Stimulated activated CD4-positive, alpha-beta T cell treated with anti-CD3 and anti-CD28 coated beads, Interleukin-4, amount 100 ng/mL, for 24 hours (primary cell): ENCODE measurements around the gene SOCS3.
A peak's percentile ranks its signal among the peaks of the same experiment; 100 is the strongest.

Source experiments
- DNase-seq: peaks from one replicate; pipeline ENCODE4 v3.0.0-alpha.2; 2020

SOCS3 gene, protein sequence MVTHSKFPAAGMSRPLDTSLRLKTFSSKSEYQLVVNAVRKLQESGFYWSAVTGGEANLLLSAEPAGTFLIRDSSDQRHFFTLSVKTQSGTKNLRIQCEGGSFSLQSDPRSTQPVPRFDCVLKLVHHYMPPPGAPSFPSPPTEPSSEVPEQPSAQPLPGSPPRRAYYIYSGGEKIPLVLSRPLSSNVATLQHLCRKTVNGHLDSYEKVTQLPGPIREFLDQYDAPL

DNA sequence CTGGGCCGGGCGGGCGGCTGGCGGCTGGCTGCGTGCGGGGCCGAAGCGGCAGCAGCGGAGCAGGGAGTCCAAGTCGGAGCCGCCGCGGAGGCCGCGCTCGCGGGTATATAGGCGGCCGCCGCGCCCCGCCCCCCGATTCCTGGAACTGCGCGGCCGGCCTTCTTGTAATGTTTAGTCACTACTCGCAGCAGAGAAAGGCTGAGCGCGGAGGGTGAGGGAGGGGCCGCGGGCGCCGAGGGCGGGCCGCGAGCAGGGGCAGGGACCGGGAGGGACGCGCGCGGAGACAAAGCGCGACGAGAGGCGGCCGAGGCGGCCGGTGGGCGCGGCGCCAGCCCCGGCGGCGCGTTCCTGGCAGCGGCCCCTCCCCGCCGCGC is at the start of gene SOCS3:
TSS of gene SOCS3 (minus strand) at position 81 of the 374 bp plus-strand sequence. CDS start 982 bp downstream, outside the sequence.
- peak; percentile 96 for DNase-seq

DNA sequence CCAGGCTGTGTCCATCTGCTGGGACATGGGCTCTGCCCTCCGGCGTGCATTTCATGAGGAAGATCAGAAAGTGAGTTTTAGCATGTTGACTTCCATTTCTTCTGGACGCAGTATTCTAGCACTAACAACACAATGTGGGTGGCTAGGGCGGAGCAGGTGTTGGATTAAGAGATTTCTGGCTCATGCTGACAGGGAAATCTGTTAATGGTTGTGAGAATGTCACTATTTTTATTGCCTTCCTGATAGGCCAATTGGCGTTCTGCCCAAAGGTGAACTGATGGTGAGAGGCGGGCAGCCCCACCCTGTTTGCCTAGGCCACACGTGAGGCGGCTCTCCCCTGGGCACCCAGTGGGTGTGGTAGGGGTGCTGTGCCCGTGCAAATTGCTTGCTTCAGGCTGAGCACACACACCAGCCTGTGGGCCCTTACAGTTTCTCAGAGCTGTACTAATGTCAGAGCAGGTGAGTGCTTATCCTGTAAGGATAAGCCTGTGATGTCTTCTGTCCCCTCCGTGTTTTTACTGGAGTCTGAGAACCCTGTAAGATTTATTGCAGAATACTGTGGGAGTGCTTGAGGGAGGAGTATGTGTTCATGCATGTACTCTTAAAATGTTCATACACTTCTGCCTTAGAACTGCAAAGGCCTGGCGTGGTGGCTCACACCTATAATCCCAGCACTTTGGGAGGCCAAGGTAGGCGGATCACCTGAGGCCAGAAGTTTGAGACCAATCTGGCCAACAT is 49.5 kb upstream of the SOCS3 start:
- DNase-seq: no peak

DNA sequence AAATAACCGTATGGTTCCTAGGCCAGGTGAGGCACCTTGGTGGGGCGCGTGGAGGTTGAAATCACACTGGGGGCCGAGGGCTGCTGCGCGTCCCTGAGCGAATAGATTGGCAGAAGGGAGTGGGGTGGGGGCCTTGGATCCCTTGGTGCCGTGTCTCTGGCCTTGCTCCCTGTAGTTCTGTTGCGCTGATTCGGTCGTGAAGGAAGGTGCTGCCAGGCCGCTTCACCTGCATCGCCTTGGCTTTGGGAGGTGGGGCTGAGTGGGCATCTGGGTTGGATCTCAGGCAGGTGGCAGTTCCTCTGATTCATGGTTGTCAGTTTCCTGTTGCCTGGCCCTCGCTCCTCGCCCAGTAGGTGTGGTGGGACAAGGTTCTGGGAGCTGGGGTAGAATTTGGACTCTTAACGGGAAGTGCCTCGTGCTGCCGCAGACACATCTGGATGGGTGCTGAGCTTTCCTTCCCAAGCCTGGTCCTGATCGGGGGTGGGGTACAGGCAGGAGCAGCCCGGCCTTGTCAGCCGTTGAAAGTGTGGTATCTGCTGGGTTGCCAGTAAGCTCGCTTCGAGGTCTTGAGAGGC is 48.7 kb upstream of the SOCS3 start:
- no peak for DNase-seq

DNA sequence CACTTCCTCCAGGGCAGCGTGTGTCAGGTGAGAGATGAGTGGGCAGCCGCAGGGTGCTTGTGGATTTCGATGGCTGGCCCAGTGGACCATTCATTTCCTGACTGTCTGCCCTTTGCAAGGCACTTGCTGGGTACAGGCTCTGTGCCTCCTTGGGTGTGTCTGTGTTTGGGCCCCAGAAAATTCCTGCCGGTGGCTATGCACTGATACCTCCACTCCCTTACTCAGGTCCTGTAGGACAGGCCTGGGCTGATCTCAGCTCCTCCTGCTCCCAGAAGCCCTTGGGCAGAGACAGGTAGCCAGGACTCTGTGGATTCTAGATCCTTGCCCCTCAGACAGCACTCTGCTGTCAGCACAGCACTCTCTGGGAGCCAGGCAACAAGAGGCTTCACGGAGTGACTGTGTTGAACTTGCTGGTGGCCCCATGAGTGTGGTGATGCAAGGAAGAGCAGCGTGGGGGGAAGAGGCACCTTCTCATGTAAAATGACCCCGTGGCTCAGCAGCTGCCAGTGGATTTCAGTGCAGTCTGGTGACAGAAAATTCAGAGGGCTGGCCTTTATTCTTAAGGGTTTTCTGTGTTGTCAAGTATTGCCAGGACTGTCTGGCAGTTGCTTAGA is 47.6 kb upstream of the SOCS3 start:
- DNase-seq: no peak

DNA sequence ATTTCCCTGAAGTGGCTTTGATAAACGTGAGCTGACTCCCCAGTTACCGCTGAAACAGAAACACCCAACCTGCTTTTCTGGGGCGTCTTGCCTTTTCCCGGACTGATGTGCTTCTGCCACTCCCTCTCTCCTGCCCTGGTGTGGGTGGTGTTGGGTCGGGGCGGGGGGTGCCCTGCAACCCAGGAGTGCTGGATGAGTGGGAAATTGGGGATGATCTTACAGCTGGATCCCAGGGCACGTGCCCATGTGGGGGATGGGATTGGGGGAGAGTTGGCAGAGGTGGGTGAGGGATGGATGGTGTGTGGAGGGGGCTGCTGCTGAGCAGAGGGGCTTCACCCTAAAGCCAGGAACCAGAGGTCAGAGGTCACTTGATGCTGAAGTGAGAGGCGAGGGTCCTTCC is 47.0 kb upstream of the SOCS3 start:
- no peak for DNase-seq

DNA sequence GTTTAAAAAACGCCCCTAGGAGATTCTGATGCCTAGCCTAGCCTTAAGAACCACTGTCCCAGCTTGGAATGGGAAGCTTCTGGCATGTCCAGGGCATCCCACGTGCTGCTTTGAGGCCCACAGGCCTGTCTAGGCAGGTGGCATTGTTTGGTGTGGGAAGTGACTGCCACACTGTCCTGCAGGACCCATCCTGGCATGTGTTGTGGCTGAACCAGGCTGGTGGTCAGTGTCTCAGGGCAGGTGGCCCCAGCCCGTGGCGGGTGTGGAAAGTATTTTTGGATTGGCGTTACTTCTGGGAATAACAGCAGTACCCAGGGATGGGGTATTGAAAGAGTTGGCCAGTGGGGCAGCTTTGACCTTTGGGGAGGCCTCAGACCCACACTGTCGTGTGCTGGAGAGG is 46.5 kb upstream of the SOCS3 start:
- no peak for DNase-seq

DNA sequence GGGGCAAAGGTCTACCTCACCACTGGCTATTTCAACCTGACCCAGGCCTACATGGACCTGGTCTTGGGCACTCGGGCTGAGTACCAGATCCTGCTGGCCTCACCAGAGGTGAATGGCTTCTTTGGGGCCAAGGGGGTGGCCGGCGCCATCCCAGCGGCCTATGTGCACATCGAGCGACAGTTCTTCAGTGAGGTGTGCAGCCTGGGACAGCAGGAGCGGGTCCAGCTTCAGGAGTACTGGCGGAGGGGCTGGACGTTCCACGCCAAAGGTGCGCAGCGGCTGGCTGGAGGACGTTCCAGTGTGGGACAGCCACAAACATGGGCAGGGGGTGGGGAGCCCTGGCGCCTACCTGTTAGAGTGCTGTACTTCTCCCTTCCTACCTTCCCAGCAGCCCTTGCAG is 43.9 kb upstream of the SOCS3 start:
- no peak for DNase-seq

DNA sequence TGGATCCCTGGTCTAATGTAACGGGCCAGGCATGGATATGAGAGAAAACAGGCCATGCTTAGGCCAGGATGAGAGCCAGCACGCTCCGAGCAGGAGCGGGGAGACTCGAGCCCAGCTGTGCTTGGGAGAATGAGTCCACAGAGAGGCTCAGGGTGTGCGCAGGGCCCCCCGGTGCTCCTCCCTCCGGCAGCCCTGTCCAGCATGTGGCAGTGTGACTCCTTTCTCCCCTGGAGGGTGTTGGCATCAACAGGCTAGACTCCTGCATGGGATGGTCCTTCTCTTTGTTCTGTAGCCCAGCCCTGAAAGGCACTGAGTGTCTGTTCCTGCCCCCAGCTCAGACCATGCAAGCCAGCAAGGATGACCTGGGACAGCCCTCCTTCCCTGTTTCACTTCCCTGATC is 42.0 kb upstream of the SOCS3 start:
- DNase-seq: no peak

DNA sequence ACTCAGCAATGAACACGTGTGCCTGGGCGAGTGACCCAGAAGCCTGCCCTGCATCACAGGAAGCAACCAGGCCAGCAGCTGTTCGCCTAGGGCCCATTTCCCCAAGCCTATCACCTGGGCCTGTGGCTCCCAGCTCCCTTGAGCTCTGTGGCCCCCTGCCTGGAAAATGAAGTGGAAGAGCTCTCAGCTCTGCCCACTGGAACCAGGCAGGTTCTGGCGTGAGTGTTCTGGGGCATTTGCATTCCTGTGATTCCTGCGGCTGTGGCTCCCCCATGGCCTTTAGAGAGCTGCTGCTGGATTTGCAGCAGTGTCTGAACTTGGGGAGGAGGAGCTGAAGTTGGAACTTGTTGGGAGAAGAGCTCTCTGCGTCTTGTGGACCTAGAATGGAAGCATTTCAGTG is 41.4 kb upstream of the SOCS3 start:
- DNase-seq: no peak

DNA sequence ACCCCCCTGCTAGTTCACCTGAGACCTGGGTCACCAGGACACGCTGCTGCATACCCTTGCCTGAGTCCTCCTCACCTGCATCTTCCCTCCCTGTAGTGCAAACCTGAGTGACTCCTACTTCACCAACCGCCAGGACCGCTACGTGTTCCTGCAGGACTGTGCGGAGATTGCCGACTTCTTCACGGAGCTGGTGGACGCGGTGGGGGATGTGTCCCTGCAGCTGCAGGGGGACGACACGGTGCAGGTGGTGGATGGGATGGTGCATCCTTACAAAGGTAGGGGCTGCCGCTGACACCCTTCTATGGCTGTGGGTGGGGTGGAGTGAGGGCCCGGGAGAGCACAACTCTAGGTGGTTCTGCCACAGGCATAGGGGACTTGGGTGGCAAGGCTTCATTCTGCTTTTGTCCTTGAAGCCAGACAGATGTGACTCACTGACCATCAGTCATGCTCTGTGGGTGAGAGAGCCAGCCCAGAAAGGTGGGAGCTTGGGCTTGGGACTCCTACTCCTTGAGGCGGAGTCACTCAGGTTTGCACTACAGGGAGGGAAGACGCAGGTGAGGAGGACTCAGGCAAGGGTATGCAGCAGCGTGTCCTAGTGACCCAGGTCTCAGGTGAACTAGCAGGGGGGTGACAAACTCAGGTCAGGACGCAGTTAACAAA is 40.8 kb upstream of the SOCS3 start:
- no peak for DNase-seq

DNA sequence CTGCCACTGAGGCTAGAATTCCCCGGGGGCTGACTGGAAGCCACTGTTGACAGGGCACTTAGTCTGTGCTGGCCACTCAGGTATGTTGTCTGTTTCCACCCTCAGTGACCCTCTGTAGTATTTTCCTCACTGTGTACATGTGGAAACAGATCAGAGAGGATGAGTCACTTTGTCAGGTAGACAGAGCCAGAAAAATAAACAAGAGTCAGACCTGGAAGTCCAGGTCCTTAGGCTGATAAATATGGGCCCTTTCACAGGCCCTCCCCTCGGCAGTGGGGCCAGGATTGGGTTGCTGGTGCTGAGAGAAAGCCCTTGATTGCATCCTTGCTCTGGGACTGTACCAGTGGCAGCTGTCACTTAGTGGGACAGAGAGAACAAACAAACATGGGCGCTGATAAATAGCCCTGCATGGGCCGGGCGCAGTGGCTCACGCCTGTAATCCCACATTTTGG is 39.8 kb upstream of the SOCS3 start:
- no peak for DNase-seq

DNA sequence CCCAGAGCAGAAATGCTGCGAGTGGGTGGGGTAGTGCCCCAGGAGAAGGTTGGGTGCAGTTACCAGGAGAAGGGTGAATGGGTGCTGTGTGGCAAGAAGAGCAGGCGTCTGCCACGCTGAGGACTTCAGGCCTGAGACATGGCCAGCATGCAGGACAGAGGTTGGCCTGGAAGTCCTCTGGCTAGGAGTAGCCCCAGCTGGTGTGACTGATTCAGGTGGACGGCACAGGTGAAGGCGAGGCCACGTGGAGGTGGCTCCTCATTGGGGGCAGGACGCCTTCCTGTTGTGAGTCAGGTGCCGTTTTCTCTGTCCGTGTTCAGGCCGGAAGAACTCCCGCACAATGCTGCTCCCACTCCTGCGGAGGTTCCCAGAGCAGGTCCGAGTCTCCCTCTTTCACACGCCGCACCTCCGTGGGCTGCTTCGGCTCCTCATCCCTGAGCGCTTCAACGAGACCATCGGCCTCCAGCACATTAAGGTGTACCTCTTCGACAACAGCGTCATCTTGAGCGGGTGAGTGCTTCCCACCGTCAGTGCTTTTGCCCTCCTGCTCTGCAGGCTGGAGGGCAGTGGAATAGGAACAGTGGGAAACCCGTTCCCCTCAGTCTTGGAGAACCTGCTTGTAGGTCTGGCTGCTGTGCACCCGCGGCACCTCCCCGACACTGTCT is 39.3 kb upstream of the SOCS3 start:
- no peak for DNase-seq

DNA sequence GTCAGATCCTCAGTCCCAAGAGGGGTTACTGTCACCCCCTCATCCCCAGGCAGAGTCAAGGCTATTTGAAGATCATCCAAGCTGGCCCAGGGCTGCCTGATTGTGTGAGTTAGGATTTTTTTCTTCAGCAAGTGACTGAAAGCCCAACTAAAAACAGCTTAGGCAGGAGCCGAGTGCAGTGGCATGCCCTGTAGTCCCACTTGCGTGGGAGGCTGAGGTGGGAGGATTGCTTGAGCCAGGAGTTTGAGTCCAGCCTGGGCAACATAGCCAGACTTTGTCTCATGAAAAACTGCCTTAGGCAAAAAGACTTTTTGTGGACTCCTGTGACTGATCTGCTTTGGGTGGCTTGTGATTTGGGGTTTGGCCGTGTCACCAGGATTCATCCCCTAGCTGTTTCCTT is 38.5 kb upstream of the SOCS3 start:
- no peak for DNase-seq

DNA sequence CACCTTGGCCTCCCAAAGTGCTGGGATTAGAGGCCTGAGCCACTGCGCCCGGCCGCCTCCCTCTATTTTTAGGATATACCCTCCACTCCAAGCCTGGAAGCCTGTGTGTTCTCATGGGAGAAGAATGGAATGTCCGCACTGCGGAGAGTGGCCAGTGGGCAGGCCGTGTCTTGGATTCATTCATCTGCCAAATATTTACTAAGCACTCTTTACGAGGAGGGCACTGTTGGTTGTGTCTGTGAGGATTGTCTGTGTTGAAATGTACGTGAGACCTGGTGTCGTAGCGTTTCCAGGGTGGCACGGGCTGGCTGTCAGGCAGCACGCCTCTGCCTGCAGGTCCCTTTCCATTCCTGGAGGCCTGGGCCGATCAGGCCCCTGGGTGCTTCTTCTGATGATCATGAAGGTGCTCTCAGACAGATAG is 37.8 kb upstream of the SOCS3 start:
- DNase-seq: no peak

DNA sequence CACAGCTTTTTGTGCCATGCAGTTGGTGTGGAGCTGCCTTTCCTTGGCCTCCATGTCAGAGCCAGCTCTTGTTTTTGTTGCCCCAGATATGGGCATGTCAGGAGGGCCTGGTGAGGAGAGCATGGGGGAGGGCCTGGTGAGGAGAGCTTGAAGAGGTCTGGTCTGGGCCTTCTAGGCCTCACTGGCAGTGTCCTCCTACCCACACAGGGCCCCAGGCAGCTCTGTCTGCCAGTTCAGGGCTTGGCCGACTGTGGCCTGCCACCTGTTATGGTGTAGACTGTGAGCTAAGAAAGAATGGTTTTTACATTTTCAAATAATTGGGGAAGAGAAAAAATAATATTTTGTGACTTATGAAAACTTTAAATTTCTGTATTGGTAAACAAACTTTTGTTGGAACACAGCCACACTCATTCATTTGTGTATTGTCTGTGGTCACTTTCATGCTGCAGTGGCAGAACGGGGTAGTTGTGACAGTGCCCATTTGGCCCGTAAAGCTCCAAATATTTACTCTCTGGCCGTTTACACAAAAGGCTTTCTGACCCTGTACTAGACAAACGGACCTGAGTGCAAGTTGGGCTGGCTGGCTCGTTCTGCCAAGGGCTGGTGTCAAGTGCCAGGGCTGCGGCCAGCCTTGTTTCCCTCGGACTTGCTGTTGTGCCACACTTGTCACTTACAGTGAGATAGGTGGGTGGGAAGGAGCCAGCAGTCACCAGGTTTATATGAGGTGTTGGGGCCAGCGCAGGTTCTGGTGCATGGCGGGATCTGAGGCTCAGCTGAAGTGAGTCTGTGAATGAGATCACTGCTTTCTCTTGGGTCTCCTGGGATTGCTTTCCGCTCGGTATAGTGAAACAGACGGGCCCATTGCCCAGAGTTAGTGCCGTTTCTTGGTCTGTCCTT is 36.8 kb upstream of the SOCS3 start:
- no peak for DNase-seq

DNA sequence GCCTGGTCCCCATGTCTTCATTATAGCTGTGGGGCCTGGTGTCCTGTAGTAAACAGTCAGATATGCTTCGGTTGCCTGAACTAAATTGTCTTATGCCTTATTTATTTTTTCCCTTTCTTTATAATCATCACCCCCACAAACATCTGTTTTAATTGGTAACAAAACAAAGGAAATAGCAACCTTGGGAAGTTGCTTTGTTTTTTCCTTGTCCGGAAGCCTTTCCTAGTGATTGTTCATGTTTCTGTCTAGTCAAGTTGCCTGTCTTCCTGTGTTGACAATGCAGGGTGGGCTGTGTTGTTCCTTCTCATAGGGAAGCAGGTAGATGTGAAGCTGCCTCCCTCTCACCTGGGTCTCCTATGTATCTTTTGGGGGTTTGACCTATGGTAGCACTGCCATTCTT is 35.3 kb upstream of the SOCS3 start:
- DNase-seq: no peak

DNA sequence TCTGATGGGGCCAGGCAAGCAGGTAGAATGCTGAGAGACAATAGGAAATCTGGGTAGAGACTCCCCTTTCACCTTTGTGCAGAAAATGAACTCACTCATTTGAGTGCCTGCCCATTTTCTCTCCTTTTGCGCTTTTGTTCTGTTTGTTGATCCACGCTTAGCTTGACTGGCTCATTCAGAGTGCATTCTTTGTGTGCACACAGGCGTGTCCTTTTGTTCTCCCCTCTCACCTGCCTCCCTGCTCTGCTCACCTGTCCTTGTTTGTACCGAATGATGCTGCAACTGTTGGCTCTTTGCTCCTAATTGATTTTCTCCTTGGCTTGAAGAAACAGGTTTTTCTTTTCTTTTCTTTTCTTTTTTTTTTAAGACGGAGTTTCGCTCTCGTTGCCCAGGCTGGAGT is 34.3 kb upstream of the SOCS3 start:
- DNase-seq: no peak

DNA sequence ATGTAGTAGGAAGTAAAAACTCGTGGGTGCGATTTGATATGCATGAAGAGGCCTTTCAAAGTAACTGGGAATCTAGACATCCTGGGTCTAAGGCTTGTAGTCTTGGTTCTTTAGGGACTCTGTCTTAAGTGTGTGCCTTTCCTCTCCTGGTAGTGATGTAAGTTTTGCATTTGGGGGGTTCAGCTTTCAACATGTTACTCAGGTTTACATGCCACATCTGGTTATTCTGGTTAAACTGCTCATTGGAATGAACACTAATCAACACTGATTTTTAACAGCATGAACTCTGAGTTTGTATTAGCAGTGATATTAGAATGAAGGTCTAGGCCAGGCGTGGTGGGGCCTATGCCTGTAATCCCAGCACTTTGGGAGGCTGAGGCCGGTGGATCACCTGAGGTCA is 33.7 kb upstream of the SOCS3 start:
- DNase-seq: no peak

DNA sequence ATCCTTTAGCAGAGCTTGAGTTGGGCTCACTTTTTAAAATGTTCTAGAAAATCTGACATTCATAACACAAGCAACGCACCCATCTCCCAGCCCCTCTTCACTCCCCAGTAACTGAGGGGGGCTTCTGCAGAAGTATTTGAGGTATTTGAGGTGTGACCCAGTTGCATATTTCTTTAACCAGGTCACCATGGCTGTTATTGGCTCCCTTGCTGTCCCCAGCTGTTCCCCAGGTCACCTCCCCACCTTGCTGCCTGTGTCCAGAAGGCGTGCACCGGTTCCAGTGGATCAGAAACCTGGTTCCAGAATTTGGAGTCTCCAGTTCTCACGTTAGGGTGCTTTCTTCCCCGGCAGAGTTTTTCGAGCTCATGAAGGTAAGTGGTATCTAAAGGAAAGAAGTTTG is 32.4 kb upstream of the SOCS3 start:
- no peak for DNase-seq

DNA sequence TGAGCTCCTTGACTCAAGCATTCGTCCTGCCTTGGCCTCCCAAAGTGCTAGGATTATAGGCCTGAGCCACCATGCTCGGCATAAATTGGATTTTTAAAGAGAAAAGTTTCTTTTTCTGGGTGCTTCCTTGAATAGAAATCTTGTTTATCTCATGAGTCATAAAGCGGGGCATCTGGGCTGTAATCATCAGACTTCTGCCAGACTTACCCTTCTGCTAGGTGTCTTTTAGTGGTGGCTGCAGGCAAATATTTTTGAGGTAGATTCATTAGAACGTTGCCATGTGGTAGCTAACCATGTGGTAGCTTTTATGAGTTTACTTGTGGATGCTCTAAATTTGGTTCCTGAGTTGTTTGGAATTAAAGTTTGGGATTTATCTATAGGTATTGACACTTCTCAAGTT is 32.0 kb upstream of the SOCS3 start:
- no peak for DNase-seq

DNA sequence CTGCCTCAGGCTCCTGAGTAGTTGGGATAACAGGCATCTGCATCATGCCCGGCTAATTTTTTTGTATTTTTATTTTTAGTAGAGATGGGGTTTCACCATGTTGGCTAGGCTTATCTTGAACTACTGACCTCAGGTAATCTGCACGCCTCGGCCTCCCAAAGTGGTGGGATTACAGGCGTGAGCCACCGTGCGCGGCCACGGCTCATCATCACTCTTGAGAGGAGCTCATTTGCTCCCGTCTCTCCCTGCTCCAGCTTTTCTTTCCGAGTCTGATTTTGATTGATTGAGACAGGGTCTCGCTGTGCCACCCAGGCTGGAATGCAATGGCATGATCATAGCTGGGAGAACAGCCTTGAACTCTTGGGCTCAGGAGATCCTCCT is 31.2 kb upstream of the SOCS3 start:
- no peak for DNase-seq
